IMR-90 (cell line): ENCODE results near the gene FRMD6.

Source experiments
- CEBPB ChIP-seq: IDR thresholded peaks from 2 replicates; pipeline ENCODE4 v1.6.1; 2012; ENCODE audit warnings: low read depth, low read length, improper control_type of control experiment
- CHD1 ChIP-seq: IDR thresholded peaks from 2 replicates; pipeline ENCODE4 v1.6.1; 2012; ENCODE audit warnings: low read depth, low read length, improper control_type of control experiment
- CTCF ChIP-seq: conservative IDR thresholded peaks from 2 replicates; pipeline ENCODE4 v1.5.1; 2012; ENCODE audit warnings: mild to moderate bottlenecking, low read depth, low read length, improper control_type of control experiment
- MAFK ChIP-seq: IDR thresholded peaks from 2 replicates; pipeline ENCODE4 v1.6.1; 2012; ENCODE audit warnings: low read depth, low read length, improper control_type of control experiment
- MXI1 ChIP-seq: IDR thresholded peaks from 2 replicates; pipeline ENCODE4 v1.6.1; 2012; ENCODE audit warnings: low read depth, mild to moderate bottlenecking, low read length, moderate library complexity, borderline replicate concordance
- POLR2A ChIP-seq: IDR thresholded peaks from 2 replicates; pipeline ENCODE4 v1.6.1; 2012; ENCODE audit warnings: mild to moderate bottlenecking, low read depth, low read length
- RAD21 ChIP-seq: IDR thresholded peaks from 2 replicates; pipeline ENCODE4 v1.6.1; 2012; ENCODE audit warnings: low read length, improper control_type of control experiment
- RCOR1 ChIP-seq: IDR thresholded peaks from 2 replicates; pipeline ENCODE4 v1.6.1; 2012; ENCODE audit warnings: mild to moderate bottlenecking, low read length, improper control_type of control experiment; ENCODE audit not compliant: insufficient replicate concordance
- RFX5 ChIP-seq: IDR thresholded peaks from 2 replicates; pipeline ENCODE4 v1.8.0; 2012; ENCODE audit warnings: low read depth, mild to moderate bottlenecking, low read length, moderate library complexity
- SMC3 ChIP-seq: fragments of 150-350 bp; IDR thresholded peaks from 2 replicates; pipeline ENCODE4 v1.6.1; 2016; ENCODE audit warnings: low read depth, mild to moderate bottlenecking, antibody characterized with exemption, low read length, moderate library complexity

- TF ChIP-seq CTCF (no peak), RFX5 (no peak), MAFK (no peak), SMC3 (no peak), POLR2A (no peak), CHD1 (no peak), RAD21 (no peak), RCOR1 (no peak), CEBPB (no peak), MXI1 (no peak)
Observed at GRCh38 chr14:51697848-51698247, 46.1 kb downstream of the FRMD6 start.
